Ramos (cell line): ENCODE data around the gene DDX52.
"Not testable (repeated sequence)": the region's sequence is repeated elsewhere in the genome, so short reads cannot be mapped to it uniquely, and the experiment has no call there.

Experiments used
- in situ Hi-C: fragments of 300-500 bp; cut with MboI; formaldehyde crosslinking; loops from one replicate; pipeline ENCODE4 v1.14.3; 2022; ENCODE audit warnings: low sequenced_read_pairs; ENCODE audit not compliant: unreplicated experiment

Gene DDX52

DNA sequence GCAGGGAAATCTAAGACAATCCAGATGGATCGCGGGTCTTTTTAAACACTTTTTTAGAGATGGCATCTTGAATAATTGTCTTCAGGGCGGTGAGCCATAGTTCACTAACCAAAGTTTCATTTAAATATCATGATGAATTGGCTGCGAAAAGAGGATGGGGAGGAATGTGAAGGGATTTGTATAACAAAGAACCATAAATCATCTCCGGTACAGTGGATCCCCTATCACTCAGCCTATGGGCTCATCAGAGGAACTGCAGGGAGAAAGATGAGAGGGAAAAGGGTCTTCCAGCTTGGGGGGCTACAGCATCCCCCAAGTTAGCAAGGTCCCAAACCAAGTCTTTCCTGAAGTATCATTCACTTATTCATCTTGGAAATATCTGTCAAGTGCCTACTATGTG lies 16.7 kb upstream of the DDX52 start:
- in situ Hi-C loops = no loop called here

DNA sequence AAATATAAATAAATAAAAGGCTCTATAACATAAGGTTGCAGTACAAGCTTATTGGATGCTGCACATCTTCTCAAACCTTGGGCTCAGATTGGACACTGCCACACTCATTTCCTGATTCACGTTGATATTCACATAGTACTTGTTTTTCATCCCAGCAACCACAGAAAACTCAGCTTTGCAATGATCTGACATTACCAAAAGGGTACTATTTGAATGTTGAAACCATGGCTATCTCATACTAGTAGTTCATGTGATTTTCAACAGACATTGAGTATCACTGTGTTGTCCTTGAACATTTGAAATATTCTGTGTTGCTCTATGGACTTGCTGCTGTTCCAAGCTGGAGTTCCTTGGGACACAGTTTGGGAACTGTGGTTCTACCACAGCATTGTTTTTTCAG lies 14.0 kb upstream of the DDX52 start:
- in situ Hi-C loops = no loop called here

DNA sequence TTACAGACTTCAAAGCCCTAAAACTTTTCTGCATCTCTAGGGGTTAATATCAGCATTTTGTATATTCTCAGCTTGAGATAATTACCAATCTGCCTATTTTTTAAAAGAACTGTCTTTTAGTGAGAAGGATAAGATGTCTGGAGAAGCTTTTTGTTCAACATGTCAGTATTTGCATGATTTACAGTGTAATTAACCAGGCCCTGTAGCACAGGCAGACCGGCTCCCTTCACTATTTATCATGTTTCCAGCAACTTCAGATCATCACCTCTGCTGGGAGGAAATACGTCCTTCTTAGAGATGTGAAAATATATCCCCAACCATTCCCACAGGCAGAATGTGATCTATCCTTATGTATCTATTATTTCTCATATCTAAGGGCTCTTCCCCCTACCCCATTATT lies 8.6 kb upstream of the DDX52 start:
- in situ Hi-C loops = no loop called here

- in situ Hi-C loops = no loop called here
Measured at GRCh38 chr17:37650419-37651003, 7.3 kb upstream of the DDX52 start.

DNA sequence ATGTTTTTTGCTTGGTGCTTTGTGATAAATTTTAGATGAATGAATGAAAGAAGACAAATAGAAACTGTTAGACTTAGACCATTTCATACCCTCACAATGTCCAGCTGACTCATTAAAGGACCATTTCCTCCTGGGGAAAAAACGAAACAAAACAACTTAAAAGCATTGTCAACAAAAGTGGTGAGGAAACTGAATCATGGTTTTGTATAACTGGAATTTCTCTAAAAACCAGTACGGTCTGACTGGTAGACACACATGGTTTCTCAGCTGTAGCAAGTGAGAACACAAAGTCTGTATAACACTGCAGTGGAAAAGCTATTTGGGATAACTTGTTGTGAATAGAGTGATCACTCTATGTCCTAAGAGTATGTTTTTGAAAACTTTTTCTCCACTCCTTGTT lies 5.3 kb upstream of the DDX52 start:
- in situ Hi-C loops = no loop called here

DNA sequence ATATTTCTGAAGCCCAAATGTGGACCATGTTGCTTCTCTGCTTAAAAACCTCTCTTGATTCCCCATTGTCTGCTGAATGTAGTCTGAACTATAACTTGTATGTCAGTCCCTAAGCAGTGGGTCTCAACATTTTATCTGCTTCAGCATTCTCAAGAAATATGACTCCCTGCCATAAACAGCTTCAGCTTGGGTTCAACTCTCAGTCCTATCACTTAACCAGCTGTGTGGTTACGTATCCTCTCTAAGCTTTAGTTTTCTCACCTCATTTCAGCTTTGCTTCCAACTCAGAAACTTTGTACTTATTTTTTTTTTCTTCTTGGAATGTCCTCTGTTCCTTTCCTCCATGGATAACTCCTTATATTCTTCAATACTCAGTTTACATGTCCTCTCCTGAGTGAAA lies 4.6 kb upstream of the DDX52 start:
- in situ Hi-C loops = no loop called here

- in situ Hi-C loops = no loop called here
Measured at GRCh38 chr17:37643869-37644268, 623 bp upstream of the DDX52 start.

DNA sequence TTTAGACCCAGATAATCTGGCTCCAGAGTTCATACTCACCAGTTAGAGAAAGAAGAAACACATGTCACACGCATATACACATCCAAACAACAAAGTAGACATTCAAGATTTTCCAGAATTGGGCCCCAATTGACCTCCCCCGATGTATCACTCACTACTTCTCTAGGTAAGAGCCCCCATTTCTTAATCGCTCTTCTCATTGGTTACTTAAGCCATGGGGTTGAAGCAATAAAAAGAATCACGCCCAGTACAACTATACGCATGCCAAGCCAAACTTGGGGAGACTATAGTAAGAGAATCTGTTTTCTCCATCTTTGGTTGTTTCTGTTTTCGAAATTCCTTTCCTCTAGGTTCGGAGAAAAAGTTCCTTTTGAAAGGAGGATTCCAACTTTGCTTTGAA lies 565 bp downstream of the DDX52 start:
- in situ Hi-C loops = no loop called here

DNA sequence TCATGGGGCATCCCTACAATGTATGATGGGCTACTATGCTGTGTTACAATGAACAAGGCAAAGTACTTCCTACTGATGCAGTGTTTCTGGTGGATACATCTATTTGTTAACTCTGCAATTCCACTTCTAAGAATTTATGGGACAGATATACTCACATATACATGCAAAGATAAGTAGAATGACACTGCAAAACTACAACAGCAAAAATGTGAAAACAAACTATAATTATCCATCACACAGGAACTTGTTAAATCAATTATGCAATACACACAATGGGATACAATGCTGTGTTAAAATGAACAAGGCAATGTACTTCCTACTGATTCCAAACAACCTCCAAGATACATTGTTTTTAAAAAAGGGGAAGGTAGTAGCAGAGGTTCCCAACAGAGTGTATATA lies 3.2 kb downstream of the DDX52 start:
- in situ Hi-C loops = no loop called here

- in situ Hi-C loops = no loop called here
Measured at GRCh38 chr17:37637956-37638355, 5.3 kb downstream of the DDX52 start.

- in situ Hi-C loops = not testable (repeated sequence)
Measured at GRCh38 chr17:37616430-37616829, 26.8 kb downstream of the DDX52 start.

GRCh38 chr17:37614823-37615222 lies 28.4 kb downstream of the DDX52 start:
- in situ Hi-C loops = no loop called here

DNA sequence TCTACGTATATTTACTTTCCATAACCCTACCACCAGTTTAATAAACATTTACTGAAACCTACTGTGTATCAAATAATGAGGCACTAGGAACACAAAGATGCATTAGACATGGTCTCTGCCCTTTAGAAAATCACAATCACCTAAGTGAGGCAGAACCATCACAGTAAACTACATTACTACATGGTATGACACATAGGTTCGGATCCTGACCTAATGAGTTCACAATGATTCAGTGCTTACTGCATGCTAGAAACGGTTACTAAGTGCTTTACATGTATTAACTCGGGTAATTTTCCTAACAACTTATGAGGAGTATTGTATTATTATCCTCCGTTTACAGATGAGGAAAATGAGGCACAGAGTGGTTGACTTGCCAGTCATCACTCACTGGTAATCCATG lies 28.9 kb downstream of the DDX52 start:
- in situ Hi-C loops = no loop called here

GRCh38 chr17:37610971-37611370 lies 32.3 kb downstream of the DDX52 start:
- in situ Hi-C loops = no loop called here

DNA sequence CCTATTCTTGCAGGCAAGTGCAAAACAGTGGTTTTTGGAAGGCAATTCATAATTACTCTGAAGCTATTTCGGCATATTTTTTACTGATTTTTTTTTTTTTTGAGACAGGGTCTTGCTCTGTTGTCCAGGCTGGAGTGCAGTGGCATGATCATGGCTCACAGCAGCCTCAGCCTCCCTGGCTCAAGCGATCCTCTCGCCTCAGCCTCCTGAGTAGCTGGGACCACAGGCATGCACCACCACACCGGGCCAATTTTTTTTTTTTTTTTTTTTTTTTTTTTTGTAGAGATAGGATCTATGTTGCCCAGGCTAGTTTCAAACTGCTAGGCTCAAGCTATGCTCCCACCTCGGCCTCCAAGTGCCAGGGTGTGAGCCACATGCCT lies 33.2 kb downstream of the DDX52 start:
- in situ Hi-C loops = not testable (repeated sequence)

DNA sequence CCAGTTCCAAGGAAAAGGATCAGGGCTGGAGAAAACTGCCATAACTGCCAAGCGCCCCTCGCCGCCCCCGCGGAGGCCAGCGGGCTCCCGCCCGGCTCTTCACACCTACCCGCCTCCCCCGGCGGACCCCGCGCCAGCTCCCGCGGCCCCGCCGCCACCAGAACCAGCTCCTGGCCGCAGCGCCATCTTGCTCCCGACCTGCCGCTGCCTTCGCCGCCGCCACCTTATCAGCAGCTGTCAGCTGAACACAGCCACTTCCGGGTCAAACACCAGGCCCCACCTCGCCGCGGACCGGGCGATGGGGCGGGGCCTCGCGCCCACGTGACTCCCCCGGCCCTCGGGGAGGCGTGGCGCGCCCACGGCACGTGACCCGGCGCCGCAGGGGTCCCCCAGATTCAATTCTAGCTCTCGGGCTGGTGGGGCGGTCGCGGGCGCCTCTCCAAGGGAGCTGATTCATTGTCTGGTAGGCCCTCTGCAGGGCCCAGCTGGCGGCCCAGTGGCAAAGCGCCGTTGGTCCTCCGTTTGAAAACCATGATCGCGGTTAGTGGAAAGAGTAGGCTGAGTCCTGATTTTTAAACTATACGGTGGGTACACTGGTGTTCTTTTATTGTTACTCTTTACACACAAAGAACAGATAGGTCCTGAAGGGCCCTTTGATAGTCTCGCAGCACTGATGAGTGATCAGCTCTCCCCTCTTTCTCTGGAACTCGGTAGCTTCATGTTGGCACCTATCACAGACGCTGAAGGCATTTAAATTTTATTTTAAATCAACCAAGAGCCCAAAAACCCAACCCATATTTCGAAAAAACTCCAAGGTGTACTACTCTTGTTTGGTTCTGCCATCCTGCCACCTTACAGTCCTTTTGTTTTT lies 33.8 kb downstream of the DDX52 start, which contains the start of gene SYNRG:
TSS of gene SYNRG (minus strand) at position 249 of the 871 bp plus-strand sequence. CDS start at position 186, 63 bp downstream.
- in situ Hi-C loops = no loop called here

DNA sequence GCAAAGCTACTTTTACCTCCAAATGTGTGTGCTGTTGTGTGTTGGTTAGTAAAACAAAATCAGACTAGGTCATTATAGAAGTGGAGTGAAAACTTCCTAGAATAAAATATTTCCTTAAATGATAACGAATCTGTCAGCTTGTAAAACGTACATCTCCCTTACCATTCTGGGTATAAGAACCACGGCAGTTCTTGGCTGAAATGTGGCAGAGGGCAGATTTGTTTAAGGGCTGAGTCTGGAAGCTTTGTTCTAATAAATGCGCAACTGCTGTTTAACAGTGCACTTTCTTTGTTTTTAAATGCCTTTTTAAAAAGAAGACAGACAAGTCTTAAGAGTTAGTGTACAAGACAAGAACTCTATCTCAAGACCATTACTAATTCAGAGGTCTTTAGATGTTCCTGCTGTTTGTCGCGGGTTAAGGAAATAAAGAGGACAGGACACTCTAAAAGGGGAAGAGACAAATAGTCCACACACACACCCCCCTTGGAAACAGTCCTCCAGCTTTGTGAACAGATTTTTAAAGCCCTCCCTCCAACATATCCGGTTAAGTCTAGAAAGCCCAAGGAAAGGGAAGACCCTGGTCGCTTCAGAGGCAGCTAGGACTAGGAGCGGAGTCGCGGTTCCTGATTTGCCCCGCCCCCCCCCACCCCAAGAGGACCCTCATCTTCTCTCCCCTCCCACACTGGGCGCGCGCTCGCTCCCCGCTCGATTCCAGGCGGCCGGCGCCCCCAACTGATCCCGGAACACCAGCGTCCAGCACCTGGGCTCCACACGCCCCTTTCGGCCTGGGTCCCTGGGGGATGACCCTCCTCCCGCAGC lies 34.7 kb downstream of the DDX52 start:
- in situ Hi-C loops = no loop called here

DNA sequence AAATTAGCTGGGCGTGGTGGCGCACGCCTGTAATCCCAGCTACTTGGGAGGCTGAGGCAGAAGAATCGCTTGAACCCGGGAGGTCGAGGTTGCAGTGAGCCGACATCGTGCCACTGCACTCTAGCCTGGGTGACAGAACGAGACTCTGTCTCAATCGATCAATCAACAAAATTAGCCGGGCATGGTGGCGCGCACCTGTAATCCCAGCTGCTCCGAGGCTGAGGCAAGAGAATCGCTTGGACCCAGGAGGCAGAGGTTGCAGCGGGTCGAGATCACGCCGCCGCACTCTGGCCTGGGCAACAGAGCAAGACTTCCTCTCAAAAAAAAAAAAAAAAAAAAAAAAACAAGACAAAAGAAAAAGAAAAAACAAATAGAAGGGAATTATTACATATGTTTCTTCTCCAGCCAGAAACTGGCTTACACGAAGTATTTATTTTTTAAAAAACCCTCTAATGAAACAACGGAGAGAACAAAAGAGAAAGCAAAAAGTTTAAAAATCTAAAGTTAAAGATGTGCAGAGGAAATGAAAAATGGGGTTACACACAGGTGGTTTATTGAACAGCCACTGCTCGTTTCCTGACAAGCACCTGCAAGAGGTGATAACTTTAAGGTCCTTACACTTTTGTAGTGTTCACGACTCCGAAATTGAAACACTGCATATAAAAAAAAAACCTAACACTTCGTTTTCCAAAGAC lies 35.5 kb downstream of the DDX52 start:
- in situ Hi-C loops = no loop called here

DNA sequence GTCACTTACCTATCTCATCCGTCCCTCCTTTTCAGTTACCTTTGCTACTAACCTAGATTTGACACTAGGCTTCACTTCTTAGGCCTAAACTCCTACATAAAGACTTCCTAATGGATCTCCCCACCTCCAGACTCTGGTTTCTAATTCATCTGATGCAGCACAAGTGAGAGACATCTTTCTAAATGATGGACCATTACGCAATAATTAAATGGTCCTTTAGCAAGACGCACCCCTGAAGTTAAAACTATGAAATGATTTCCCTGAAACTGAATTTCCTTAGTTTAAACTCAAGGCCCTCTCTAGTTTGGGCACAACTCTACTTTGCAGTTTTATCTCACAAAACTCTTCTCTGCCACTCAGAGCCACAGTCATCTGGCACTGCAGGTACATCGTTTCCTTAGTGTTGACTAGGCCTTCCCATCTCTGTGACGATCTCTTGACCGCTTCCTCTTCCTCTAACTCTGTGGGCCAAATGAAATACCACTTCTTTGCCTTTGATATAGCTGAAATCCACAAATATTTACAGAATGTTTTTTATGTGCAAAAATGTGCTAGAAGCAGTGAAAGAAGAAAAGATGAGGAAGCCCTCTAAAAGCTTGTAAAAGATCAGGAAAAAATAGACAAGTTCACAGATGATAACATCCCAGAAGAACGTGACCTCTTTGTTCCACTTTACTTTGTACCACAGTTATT lies 37.3 kb downstream of the DDX52 start:
- in situ Hi-C loops = no loop called here

DNA sequence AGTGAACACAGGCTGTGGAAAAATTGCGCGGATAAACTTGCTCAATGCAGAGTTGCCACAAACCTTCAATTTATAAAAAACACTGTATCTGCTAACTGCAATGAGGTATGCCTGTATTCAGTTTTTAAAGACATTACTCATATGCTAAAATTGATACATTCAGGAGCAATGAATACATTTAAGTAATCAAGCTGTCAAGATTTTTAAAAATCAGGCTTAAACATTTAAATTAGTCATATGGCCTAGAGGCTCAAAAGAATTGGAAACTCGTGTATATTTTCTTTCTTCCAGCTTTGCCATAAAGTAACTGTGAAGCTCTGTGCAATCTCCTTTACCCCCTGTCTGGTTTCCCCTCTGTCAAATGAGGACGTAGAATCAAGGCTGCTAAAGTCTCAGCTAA lies 38.2 kb downstream of the DDX52 start:
- in situ Hi-C loops = no loop called here
